ENCODE measurements around the gene ARFRP1.

DNA sequence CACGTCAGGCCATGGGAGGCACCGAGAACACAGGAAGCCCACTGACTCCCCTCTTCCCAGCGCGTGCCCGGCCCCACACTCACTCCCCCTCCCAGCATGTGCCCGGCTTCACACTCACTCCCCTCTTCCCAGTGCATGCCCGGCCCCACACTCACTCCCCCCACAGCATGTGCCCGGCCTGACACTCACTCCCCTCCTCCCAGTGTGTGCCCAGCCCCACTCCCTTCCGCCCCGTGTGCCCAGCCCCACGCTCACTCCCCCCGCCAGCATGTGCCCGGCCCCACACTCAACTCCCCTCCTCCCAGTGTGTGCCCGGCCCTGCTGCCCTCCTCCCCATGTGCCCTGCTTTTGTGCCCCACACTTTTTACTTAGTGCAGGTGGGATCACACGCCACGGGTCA, 39.9 kb downstream of the ARFRP1 start:
- TF ChIP-seq, protein P1, sequence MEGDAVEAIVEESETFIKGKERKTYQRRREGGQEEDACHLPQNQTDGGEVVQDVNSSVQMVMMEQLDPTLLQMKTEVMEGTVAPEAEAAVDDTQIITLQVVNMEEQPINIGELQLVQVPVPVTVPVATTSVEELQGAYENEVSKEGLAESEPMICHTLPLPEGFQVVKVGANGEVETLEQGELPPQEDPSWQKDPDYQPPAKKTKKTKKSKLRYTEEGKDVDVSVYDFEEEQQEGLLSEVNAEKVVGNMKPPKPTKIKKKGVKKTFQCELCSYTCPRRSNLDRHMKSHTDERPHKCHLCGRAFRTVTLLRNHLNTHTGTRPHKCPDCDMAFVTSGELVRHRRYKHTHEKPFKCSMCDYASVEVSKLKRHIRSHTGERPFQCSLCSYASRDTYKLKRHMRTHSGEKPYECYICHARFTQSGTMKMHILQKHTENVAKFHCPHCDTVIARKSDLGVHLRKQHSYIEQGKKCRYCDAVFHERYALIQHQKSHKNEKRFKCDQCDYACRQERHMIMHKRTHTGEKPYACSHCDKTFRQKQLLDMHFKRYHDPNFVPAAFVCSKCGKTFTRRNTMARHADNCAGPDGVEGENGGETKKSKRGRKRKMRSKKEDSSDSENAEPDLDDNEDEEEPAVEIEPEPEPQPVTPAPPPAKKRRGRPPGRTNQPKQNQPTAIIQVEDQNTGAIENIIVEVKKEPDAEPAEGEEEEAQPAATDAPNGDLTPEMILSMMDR (IDR thresholded peaks at IDR 0.05): no peak
- no peak for TF ChIP-seq ZFX (IDR thresholded peaks at IDR 0.05; ENCODE audit: borderline replicate concordance)
